Breast epithelium (tissue), 3 donors: ENCODE measurements around the gene EPG5.

ENCODE experiments used
- CTCF ChIP-seq, 3 donors: fragments of 450-650 bp; IDR thresholded peaks; one replicate each; pipeline ENCODE4 v1.5.1; 2016 to 2017; ENCODE audit warnings: antibody characterized with exemption in 3 of 3, mild to moderate bottlenecking in 3 of 3, moderate library complexity in 3 of 3
- POLR2AphosphoS5 ChIP-seq, 3 donors: sonication (generic); formaldehyde crosslinking; IDR thresholded peaks; one replicate each; pipeline ENCODE4 v1.6.1; 2017; ENCODE audit warnings: antibody characterized with exemption in 3 of 3

- no peak for TF ChIP-seq POLR2AphosphoS5 (IDR thresholded peaks at IDR 0.05)
- TF ChIP-seq CTCF (IDR thresholded peaks at IDR 0.05), result no peak
Observed at GRCh38 chr18:45998244-45998643, 31.1 kb upstream of the EPG5 start.
